Hepatocyte (in vitro differentiated cells): Measurements from ENCODE around the gene OCA2. TPM values are rescaled to one million over a fixed set of nuclear protein-coding genes. Genes with fewer than 3 reads are reported as not detected.
"Not testable (repeated sequence)": the region's sequence is repeated elsewhere in the genome, so short reads cannot be mapped to it uniquely, and the experiment has no call there.

ENCODE experiments used
- DNase-seq: peaks from one replicate; pipeline ENCODE4 v3.0.0-alpha.2; 2016; ENCODE audit warnings: low spot score
- H2AFZ ChIP-seq: fragments of 200-600 bp; sonication (generic); 2 replicates; pipeline ENCODE4 v1.6.0; 2016; ENCODE audit warnings: antibody characterized with exemption, mild to moderate bottlenecking
- H3K27ac ChIP-seq: fragments of 200-600 bp; sonication (generic); 2 replicates; pipeline ENCODE4 v1.5.1; 2016; ENCODE audit warnings: mild to moderate bottlenecking
- H3K27me3 ChIP-seq: fragments of 200-600 bp; sonication (generic); 2 replicates; pipeline ENCODE4 v1.6.1; 2016
- H3K36me3 ChIP-seq: fragments of 200-600 bp; sonication (generic); replicated peaks from 2 replicates; pipeline ENCODE4 v1.5.1; 2016; ENCODE audit warnings: low read depth; ENCODE audit not compliant: insufficient read depth
- H3K4me1 ChIP-seq: fragments of 200-600 bp; sonication (generic); 2 replicates; pipeline ENCODE4 v1.5.1; 2016; ENCODE audit warnings: mild to moderate bottlenecking, moderate library complexity; ENCODE audit not compliant: insufficient read depth
- H3K4me2 ChIP-seq: fragments of 200-600 bp; sonication (generic); 2 replicates; pipeline ENCODE4 v1.6.0; 2016
- H3K4me3 ChIP-seq: fragments of 200-600 bp; sonication (generic); 2 replicates; pipeline ENCODE4 v1.5.1; 2016; ENCODE audit warnings: mild to moderate bottlenecking
- H3K79me2 ChIP-seq: fragments of 200-600 bp; sonication (generic); 2 replicates; pipeline ENCODE4 v1.6.0; 2017; ENCODE audit warnings: mild to moderate bottlenecking
- H3K9me2 ChIP-seq: fragments of 200-600 bp; sonication (generic); replicated peaks from 2 replicates; pipeline ENCODE4 v1.6.0; 2017; ENCODE audit warnings: mild to moderate bottlenecking; ENCODE audit not compliant: insufficient read depth
- H3K9me3 ChIP-seq: fragments of 200-600 bp; sonication (generic); 2 replicates; pipeline ENCODE4 v1.5.1; 2016; ENCODE audit warnings: low read depth, mild to moderate bottlenecking
- H4K20me1 ChIP-seq: fragments of 200-600 bp; sonication (generic); 2 replicates; pipeline ENCODE4 v1.6.0; 2016; ENCODE audit warnings: mild to moderate bottlenecking; ENCODE audit not compliant: insufficient read depth, poor library complexity, severe bottlenecking
- EZH2 ChIP-seq: fragments of 200-600 bp; sonication (generic); IDR thresholded peaks from 2 replicates; pipeline ENCODE4 v1.6.1; 2016; ENCODE audit warnings: antibody characterized with exemption, mild to moderate bottlenecking, borderline replicate concordance
- EZH2phosphoT487 ChIP-seq: fragments of 200-600 bp; sonication (generic); IDR thresholded peaks from one replicate; pipeline ENCODE4 v1.6.1; 2018; ENCODE audit warnings: antibody characterized with exemption, mild to moderate bottlenecking, low read depth, moderate library complexity; ENCODE audit not compliant: unreplicated experiment, severe bottlenecking
- WGBS: methylation state at CpG from one replicate; pipeline ENCODE4 v1.1.6; 2016; ENCODE audit warnings: low lambda C conversion rate; ENCODE audit errors: missing lambda C conversion rate; 5-methylcytosine and 5-hydroxymethylcytosine counted together
- polyA plus RNA-seq: library from polyadenylated mRNA; unstranded; fragments of >200 nt; fragmentation: Nextera tagmentation; extraction: Ambion mirVana; gene quantifications from 2 replicates; pipeline ENCODE4 v1.2.1, GENCODE V29; 2016
- total RNA-seq: library from RNA; depleted of rRNA; stranded (reverse); fragments of >200 nt; gene quantifications from 2 replicates; pipeline ENCODE4 v1.2.3, GENCODE V29; 2014
- TF ChIP-seq, protein P1 (sequence below): fragments of 200-600 bp; sonication (generic); IDR thresholded peaks from 2 replicates; pipeline ENCODE4 v1.5.1; 2016; ENCODE audit warnings: antibody characterized with exemption, mild to moderate bottlenecking; ENCODE audit not compliant: poor library complexity

Gene OCA2
- total and polyA plus RNA-seq, 2 experiments from 2014 or later = 25.1 to 27.7 TPM

DNA sequence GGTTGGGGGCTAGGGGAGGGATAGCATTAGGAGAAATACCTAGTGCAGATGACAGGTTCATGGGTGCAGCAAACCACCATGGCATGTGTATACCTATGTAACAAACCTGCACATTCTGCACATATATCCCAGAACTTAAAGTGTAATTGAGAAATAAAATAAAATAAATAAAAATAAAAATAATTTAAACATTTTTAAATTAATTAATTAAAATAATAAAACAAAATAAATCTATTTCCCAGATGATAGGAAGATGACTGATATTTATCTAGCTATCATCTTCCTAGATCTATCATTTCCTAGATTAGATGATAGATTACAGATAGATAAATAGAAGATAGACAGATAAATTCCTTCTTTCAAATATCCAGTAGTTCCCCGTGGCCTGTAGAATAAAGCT, 137.3 kb downstream of the OCA2 start:
- Histone ChIP-seq H3K4me2 (no peak overlapping the region), H4K20me1 (no peaks in the 10 kb centered on the region), H3K27me3 (no peaks in the 10 kb centered on the region), H3K4me3 (no peak overlapping the region), H3K79me2 (no peaks in the 10 kb centered on the region), H3K4me1 (no peaks in the 10 kb centered on the region), H3K36me3 (no peaks in the 10 kb centered on the region), H2AFZ (no peak overlapping the region), H3K9me2 (no peaks in the 10 kb centered on the region), H3K9me3 (no peaks in the 10 kb centered on the region), H3K27ac (no peak overlapping the region)
- DNase-seq = no peak
- 92% methylated on average over 1 of the region's 1 CpG for WGBS
- no peak for TF ChIP-seq EZH2
- TF ChIP-seq, protein P1, sequence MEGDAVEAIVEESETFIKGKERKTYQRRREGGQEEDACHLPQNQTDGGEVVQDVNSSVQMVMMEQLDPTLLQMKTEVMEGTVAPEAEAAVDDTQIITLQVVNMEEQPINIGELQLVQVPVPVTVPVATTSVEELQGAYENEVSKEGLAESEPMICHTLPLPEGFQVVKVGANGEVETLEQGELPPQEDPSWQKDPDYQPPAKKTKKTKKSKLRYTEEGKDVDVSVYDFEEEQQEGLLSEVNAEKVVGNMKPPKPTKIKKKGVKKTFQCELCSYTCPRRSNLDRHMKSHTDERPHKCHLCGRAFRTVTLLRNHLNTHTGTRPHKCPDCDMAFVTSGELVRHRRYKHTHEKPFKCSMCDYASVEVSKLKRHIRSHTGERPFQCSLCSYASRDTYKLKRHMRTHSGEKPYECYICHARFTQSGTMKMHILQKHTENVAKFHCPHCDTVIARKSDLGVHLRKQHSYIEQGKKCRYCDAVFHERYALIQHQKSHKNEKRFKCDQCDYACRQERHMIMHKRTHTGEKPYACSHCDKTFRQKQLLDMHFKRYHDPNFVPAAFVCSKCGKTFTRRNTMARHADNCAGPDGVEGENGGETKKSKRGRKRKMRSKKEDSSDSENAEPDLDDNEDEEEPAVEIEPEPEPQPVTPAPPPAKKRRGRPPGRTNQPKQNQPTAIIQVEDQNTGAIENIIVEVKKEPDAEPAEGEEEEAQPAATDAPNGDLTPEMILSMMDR = no peak
- TF ChIP-seq EZH2phosphoT487 = no peak

DNA sequence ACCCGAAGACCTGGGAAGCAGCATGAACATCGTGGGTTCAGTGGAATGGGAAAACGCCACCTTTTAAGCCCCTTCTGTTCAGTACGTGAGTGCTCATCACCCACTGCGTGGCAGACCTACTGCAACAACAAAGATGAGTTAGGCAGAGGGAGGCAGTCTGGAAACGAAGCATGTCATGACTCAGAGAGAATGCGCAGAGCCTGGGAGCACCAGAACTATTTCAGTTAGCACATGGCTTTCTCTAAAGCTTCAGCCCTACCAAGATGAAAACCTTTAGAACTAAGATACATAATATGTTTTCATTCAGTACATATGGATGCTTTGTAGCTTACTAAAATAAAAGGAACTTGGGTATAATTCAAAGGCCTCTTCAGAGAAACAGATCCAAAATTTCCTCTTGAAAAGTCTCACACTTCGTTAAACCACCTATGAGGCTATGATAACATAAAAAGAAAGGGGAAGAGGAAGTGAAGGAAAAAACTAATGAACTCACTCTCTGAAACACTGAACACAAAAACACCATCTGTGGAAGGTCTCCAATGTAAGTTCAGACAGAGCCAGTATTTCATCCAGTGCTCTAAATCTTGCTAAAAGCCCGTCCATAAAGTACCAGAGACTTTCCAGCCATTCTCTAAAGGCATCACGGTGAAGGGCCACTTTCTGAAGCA, 140.1 kb downstream of the OCA2 start:
- no peaks in the 10 kb centered on the region for H3K4me1 ChIP-seq
- no peak overlapping the region for H3K27ac ChIP-seq
- no peaks in the 10 kb centered on the region for H4K20me1 ChIP-seq
- H3K36me3 ChIP-seq = no peaks in the 10 kb centered on the region
- no peak for DNase-seq
- no peaks in the 10 kb centered on the region for H3K79me2 ChIP-seq
- no peaks in the 10 kb centered on the region for H3K9me2 ChIP-seq
- H2AFZ ChIP-seq = no peak overlapping the region
- H3K9me3 ChIP-seq = no peaks in the 10 kb centered on the region
- H3K27me3 ChIP-seq = no peaks in the 10 kb centered on the region
- TF ChIP-seq, protein P1 = no peak
- no peak for TF ChIP-seq EZH2
- TF ChIP-seq EZH2phosphoT487 = no peak
- WGBS = 75% methylated on average over 10 of the region's 10 CpGs
- H3K4me2 ChIP-seq = no peak overlapping the region
- H3K4me3 ChIP-seq = no peak overlapping the region

DNA sequence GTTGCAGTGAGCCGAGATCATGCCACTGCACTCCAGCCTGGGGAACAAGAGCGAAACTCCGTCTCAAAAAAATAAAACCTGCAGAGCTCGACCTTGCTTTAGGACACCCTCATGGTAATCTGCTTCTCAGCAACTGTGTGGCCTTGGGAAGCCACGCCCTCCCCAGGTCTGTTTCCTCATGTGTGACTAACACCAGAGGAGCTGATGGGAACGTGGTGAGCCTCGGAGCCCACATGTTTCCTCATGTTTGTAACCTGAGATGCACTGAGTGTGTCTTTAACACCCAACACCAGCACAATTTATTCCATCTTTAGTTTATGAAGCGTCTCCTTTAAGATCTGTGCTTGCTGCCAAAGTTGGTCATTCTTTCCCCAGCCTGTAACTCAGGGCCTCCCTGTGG, 142.8 kb downstream of the OCA2 start:
- Histone ChIP-seq H3K27me3 (no peaks in the 10 kb centered on the region), H3K4me2 (no peak overlapping the region), H3K36me3 (no peaks in the 10 kb centered on the region), H3K27ac (no peak overlapping the region), H3K9me3 (no peaks in the 10 kb centered on the region), H3K4me1 (no peaks in the 10 kb centered on the region), H4K20me1 (no peaks in the 10 kb centered on the region), H3K9me2 (no peaks in the 10 kb centered on the region), H3K4me3 (no peak overlapping the region), H3K79me2 (no peaks in the 10 kb centered on the region), H2AFZ (no peak overlapping the region)
- TF ChIP-seq, protein P1 = no peak
- TF ChIP-seq EZH2phosphoT487 (no peak), EZH2 (no peak)
- 75% methylated on average over 8 of the region's 8 CpGs for WGBS
- DNase-seq = peak; percentile 58

DNA sequence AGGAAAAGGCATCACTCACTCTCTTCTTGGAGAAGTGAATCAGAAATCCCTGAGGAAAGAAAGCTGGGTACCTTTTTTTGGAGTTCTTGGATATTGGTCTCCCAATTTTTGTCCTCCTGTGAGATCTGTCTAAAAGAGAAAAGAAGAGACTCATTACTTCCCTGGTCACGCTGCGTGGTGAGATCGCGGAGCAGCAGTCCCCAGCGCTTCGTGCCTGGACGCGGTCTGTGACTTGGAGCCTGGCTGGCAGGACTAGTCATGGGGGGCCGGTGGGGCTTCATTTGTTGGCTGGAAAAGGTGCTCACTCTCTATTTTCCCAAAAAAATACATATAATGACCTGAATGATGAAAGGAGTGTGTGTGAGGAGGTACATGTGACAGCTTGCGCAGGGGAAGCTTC, 144.0 kb downstream of the OCA2 start:
- no peak for DNase-seq
- Histone ChIP-seq H2AFZ (no peak overlapping the region), H3K4me1 (no peaks in the 10 kb centered on the region), H3K9me3 (no peaks in the 10 kb centered on the region), H3K4me2 (no peak overlapping the region), H3K27me3 (no peaks in the 10 kb centered on the region), H3K36me3 (no peaks in the 10 kb centered on the region), H4K20me1 (no peaks in the 10 kb centered on the region), H3K27ac (no peak overlapping the region), H3K9me2 (no peaks in the 10 kb centered on the region), H3K4me3 (no peak overlapping the region), H3K79me2 (no peaks in the 10 kb centered on the region)
- no peak for TF ChIP-seq EZH2
- TF ChIP-seq, protein P1 = no peak
- TF ChIP-seq EZH2phosphoT487 = no peak
- WGBS = 97% methylated on average over 10 of the region's 10 CpGs

DNA sequence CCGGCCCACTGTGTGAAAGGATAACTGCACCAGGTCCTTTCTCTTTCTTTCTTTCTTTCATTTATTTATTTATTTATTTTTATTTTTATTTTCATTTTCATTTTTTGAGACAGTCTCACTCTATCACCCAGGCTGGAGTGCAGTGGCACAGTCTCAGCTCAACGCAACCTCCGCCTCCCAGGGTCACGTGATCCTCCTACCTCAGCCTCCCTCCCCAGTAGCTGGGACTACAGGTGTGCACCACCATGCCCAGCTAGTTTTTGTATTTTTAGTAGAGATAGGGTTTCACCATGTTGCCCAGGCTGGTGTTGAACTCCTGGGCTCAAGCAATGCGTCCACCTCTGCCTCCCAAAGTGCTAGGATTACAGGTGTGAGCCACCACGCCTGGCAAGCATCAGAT, 146.5 kb downstream of the OCA2 start:
- H3K27ac ChIP-seq, H3K4me3 ChIP-seq, H2AFZ ChIP-seq, H3K9me2 ChIP-seq, H3K4me1 ChIP-seq, H3K4me2 ChIP-seq, H3K27me3 ChIP-seq, DNase-seq, H3K79me2 ChIP-seq, H3K9me3 ChIP-seq, H3K36me3 ChIP-seq, H4K20me1 ChIP-seq: not testable (repeated sequence)
- 97% methylated on average over 6 of the region's 6 CpGs for WGBS
